Testis (tissue), 3 donors: ENCODE data around the gene CADM1. TPM values are rescaled to one million over a fixed set of nuclear protein-coding genes. Genes with fewer than 3 reads are reported as not detected.

ENCODE experiments used
- DNase-seq: peaks from one replicate; pipeline ENCODE4 v3.0.0-alpha.2; 2019
- H3K27ac ChIP-seq, 2 donors: fragments of 200-600 bp; sonication (generic); one replicate each; pipeline ENCODE4 v1.5.1; 2019
- H3K27me3 ChIP-seq: fragments of 200-600 bp; sonication (generic); one replicate; pipeline ENCODE4 v1.5.1; 2019
- H3K36me3 ChIP-seq: fragments of 200-600 bp; sonication (generic); one replicate; pipeline ENCODE4 v1.5.1; 2017; ENCODE audit warnings: low read depth; ENCODE audit errors: missing control alignments
- H3K4me1 ChIP-seq: fragments of 200-600 bp; sonication (generic); one replicate; pipeline ENCODE4 v1.5.1; 2019
- H3K4me3 ChIP-seq, 2 donors: fragments of 200-600 bp; sonication (generic); one replicate each; pipeline ENCODE4 v1.5.1; 2017 to 2019
- H3K9me3 ChIP-seq: fragments of 200-600 bp; sonication (generic); one replicate; pipeline ENCODE4 v1.5.1; 2017
- CTCF ChIP-seq, 3 experiments: fragments of 450-650 bp in 2 of 3; fragments of 200-600 bp in 1 of 3; sonication (generic) in 1 of 3; IDR thresholded peaks; one replicate each; pipeline ENCODE4 v1.5.1; 2016 to 2019; ENCODE audit warnings: antibody characterized with exemption in 3 of 3, mild to moderate bottlenecking in 2 of 3, moderate library complexity in 1 of 3
- POLR2A ChIP-seq: fragments of 450-650 bp; IDR thresholded peaks from one replicate; pipeline ENCODE4 v1.6.1; 2017; ENCODE audit warnings: antibody characterized with exemption, mild to moderate bottlenecking, moderate library complexity
- WGBS, 2 donors: methylation state at CpG; one replicate each; pipeline ENCODE4 v1.1.5; 2018; 5-methylcytosine and 5-hydroxymethylcytosine counted together
- intact Hi-C: fragments of 100-400 bp; cut with DNase I; formaldehyde crosslinking; loops from one replicate; pipeline ENCODE4 v1.15.1; 2023; ENCODE audit warnings: low total_unique reads
- polyA plus RNA-seq: library from polyadenylated mRNA; stranded (reverse); fragments of 350-450 nt; fragmentation: Illumina TruSeq; extraction: RNeasy Lipid Tissue Mini Kit (QIAGEN cat#74804); gene quantifications from one replicate; pipeline ENCODE4 v1.2.3, GENCODE V29; 2014; ENCODE audit warnings: low read depth, low replicate concordance; ENCODE audit not compliant: insufficient read depth
- total RNA-seq, 2 donors: library from RNA; depleted of rRNA; stranded (reverse); fragments of >200 nt; gene quantifications; one replicate each; pipeline ENCODE4 v1.2.3, GENCODE V29; 2016

The CADM1 gene
- total and polyA plus RNA-seq, 3 donors from 2014 or later: 135 to 230 (median 216) TPM

DNA sequence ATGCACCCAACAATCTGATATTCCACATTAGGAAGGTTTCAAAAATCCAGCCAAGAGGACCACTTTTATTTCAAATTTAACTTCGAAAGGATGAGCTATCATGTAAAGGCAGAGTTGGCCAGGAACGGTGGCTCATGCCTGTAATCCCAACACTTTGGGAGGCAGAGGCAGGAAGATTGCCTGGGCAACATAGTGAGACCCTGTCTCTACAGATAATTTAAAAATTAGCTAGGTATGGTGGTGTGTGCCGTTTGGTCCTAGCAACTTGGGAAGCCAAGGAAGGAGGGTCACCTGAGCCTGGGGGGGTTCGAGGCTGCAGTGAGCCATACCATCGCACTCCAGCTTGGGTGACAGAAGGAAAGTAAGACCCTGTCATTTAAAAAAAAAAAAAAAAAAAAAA is 96.7 kb downstream of the CADM1 start:
- H3K4me3 ChIP-seq: no peak overlapping the region
- WGBS, 2 donors: 80 to 88% methylated on average over 5 of the region's 5 CpGs
- no peaks in the 10 kb centered on the region for H3K36me3 ChIP-seq
- no peaks in the 10 kb centered on the region for H3K9me3 ChIP-seq
- no peak for TF ChIP-seq CTCF (IDR thresholded peaks at IDR 0.05)
- TF ChIP-seq POLR2A: no peak
- intact Hi-C loops: no loop called here
- H3K27ac ChIP-seq: peak overlapping the region in 1 of 2 donors; percentile 63
- H3K4me1 ChIP-seq: peaks cover 23% of the 10 kb centered on the region
- no peak for DNase-seq
- H3K27me3 ChIP-seq: no peaks in the 10 kb centered on the region

GRCh38 chr11:115406404-115406803 is 97.8 kb downstream of the CADM1 start:
- WGBS, 2 donors: 90 to 97% methylated on average over 4 of the region's 4 CpGs
- Histone ChIP-seq H3K27me3 (no peaks in the 10 kb centered on the region), H3K27ac (no peak overlapping the region), H3K4me3 (no peak overlapping the region), H3K36me3 (no peaks in the 10 kb centered on the region), H3K4me1 (peaks cover 23% of the 10 kb centered on the region), H3K9me3 (no peaks in the 10 kb centered on the region)
- intact Hi-C loops: no loop called here
- TF ChIP-seq POLR2A (no peak), CTCF (IDR thresholded peaks at IDR 0.05) (no peak)
- no peak for DNase-seq

DNA sequence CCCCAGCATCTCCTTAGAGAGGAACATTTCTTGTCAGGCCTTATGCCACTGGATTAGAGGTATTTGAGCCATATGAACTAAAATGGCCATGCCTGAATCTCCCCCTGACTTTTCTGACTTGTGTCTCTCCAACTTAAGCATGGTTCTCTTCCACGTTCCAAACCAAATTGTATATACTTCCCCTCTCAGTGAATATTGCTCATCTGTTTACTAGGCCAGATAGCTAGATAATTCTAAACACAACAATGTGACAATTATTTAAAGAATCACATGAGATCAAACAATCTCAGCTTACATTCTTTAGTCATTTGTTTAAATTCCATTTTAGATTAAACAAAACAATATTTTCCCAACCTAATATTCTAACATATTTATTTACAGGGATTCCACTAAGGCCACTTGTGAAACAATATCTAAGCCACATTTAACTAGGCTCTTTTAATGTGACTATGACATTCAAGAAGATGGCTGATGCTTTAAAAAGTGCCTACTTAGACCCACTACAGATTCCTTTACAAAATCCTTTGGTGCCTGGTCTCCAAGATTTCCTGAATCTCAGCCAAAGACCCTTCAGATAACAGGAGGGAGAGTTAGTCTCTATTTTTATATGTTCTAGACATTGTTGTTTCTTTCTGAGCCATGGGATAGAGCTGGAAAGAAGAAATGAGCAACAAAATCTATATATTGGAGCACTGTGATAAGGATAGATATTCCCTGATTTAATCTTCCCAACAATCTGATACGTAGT is 105.7 kb downstream of the CADM1 start:
- no peak for DNase-seq
- Histone ChIP-seq H3K4me1 (no peaks in the 10 kb centered on the region), H3K36me3 (no peaks in the 10 kb centered on the region), H3K4me3 (no peak overlapping the region), H3K9me3 (no peaks in the 10 kb centered on the region), H3K27ac (no peak overlapping the region), H3K27me3 (no peaks in the 10 kb centered on the region)
- WGBS, 2 donors: 91% methylated on average over 2 of the region's 2 CpGs
- intact Hi-C loops: no loop called here
- TF ChIP-seq CTCF (IDR thresholded peaks at IDR 0.05) (no peak), POLR2A (no peak)

GRCh38 chr11:115396533-115396932 is 107.7 kb downstream of the CADM1 start:
- H3K9me3 ChIP-seq: no peaks in the 10 kb centered on the region
- H3K36me3 ChIP-seq: no peaks in the 10 kb centered on the region
- intact Hi-C loops: no loop called here
- H3K4me3 ChIP-seq: no peak overlapping the region
- no peak overlapping the region for H3K27ac ChIP-seq
- H3K27me3 ChIP-seq: no peaks in the 10 kb centered on the region
- 92 to 95% methylated on average over 1 of the region's 1 CpG for WGBS, 2 donors
- no peaks in the 10 kb centered on the region for H3K4me1 ChIP-seq
- no peak for DNase-seq
- no peak for TF ChIP-seq CTCF (IDR thresholded peaks at IDR 0.05)
- TF ChIP-seq POLR2A: no peak

DNA sequence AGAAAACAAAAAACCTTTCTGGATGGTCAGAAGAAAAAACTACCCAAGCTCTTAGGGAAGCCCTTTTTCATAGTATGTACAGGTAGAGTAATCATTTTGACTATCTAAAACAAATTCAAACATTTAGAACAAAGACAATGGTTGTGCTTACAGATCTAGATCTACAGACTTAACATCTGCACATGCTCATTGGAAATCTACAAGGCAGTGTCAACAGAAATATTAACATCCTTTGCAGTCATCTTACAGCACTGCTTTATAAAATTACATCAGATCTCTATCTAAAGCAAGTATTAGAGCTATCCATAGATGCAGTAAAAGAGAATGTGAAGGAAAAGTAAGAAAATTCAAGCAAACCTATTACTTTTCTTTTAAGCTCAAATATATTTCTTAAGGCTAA is 110.3 kb downstream of the CADM1 start:
- Histone ChIP-seq H3K36me3 (no peaks in the 10 kb centered on the region), H3K4me3 (no peak overlapping the region), H3K4me1 (no peaks in the 10 kb centered on the region), H3K9me3 (no peaks in the 10 kb centered on the region), H3K27ac (no peak overlapping the region), H3K27me3 (no peaks in the 10 kb centered on the region)
- intact Hi-C loops: no loop called here
- TF ChIP-seq POLR2A (no peak), CTCF (IDR thresholded peaks at IDR 0.05) (no peak)
- no peak for DNase-seq
